NCI-H1417 (cell line): ENCODE results near the gene ABCA13.
"Not testable (repeated sequence)": the region's sequence is repeated elsewhere in the genome, so short reads cannot be mapped to it uniquely, and the experiment has no call there.

Source experiments
- DNase-seq, 3 experiments: peaks; one replicate each; lab custom pipeline; 2025; lab: John Stamatoyannopoulos, UW

Gene ABCA13

GRCh38 chr7:48173756-48174382 is 2.6 kb downstream of the ABCA13 start:
- no peak for DNase-seq

- DNase-seq = no peak
These were observed 3.8 kb downstream of the ABCA13 start for GRCh38 chr7:48175019-48175418.

- DNase-seq = no peak
These were observed 5.2 kb downstream of the ABCA13 start for GRCh38 chr7:48176356-48176893.

- no peak for DNase-seq
These were observed 6.0 kb downstream of the ABCA13 start for GRCh38 chr7:48177271-48177670.

GRCh38 chr7:48179496-48180030 is 8.3 kb downstream of the ABCA13 start:
- DNase-seq = no peak

GRCh38 chr7:48180981-48181380 is 9.7 kb downstream of the ABCA13 start:
- DNase-seq = no peak

GRCh38 chr7:48182718-48183369 is 11.6 kb downstream of the ABCA13 start:
- no peak for DNase-seq

GRCh38 chr7:48183370-48183743 is 12.1 kb downstream of the ABCA13 start:
- peak in 1 of 3 experiments; percentile 49 for DNase-seq

- no peak for DNase-seq
These were observed 12.7 kb downstream of the ABCA13 start for GRCh38 chr7:48183965-48184364.

- no peak for DNase-seq
These were observed 17.7 kb downstream of the ABCA13 start for GRCh38 chr7:48188776-48189520.

- no peak for DNase-seq
These were observed 21.7 kb downstream of the ABCA13 start for GRCh38 chr7:48192996-48193395.

GRCh38 chr7:48193421-48193820 is 22.2 kb downstream of the ABCA13 start:
- no peak for DNase-seq

- not testable (repeated sequence) for DNase-seq
These were observed 29.8 kb downstream of the ABCA13 start for GRCh38 chr7:48200946-48201589.

- DNase-seq = not testable (repeated sequence)
These were observed 31.7 kb downstream of the ABCA13 start for GRCh38 chr7:48202916-48203315.

- no peak for DNase-seq
These were observed 36.0 kb downstream of the ABCA13 start for GRCh38 chr7:48207155-48207675.

- DNase-seq = no peak
These were observed 37.8 kb downstream of the ABCA13 start for GRCh38 chr7:48209004-48209600.

GRCh38 chr7:48213226-48213625 is 42.0 kb downstream of the ABCA13 start:
- no peak for DNase-seq

GRCh38 chr7:48217266-48217665 is 46.0 kb downstream of the ABCA13 start:
- no peak for DNase-seq

GRCh38 chr7:48217753-48218152 is 46.5 kb downstream of the ABCA13 start:
- DNase-seq = no peak

- no peak for DNase-seq
These were observed 52.8 kb downstream of the ABCA13 start for GRCh38 chr7:48224042-48224441.

- DNase-seq = no peak
These were observed 53.8 kb downstream of the ABCA13 start for GRCh38 chr7:48225101-48225500.
